IMR-90 (cell line): ENCODE results near the gene SNX30. TPM values are rescaled to one million over a fixed set of nuclear protein-coding genes. Genes with fewer than 3 reads are reported as not detected.

Experiments
- ATAC-seq: fragments of 200-7000 bp; cut with Tn5 transposase; 2 replicates; pipeline ENCODE4 v1.9.1; 2020; ENCODE audit warnings: low read depth, mild to moderate bottlenecking, moderate library complexity
- BruUV-seq: library from RNA; stranded (reverse); fragments of 400-500 nt; replicated peaks from 2 replicates; lab custom pipeline; 2021; lab: Mats Ljungman, UMichigan
- CTCF ChIA-PET: fragments of 300-600 bp; formaldehyde crosslinking; extraction: SDS; loops from one replicate; lab custom pipeline; 2021; ENCODE audit warnings: antibody characterized with exemption; lab: Yijun Ruan, JAX
- POLR2A ChIA-PET: fragments of 300-600 bp; sonication (Branson Sonifier 250); formaldehyde crosslinking; loops from one replicate; lab custom pipeline; 2022; ENCODE audit warnings: antibody characterized with exemption; ENCODE audit not compliant: unreplicated experiment; lab: Charles Lee
- DNase-seq: peaks from one replicate; pipeline ENCODE4 v3.0.0; 2013
- H2AFZ ChIP-seq: replicated peaks from 2 replicates; pipeline ENCODE3; 2013; ENCODE audit warnings: low read length, mild to moderate bottlenecking; ENCODE audit not compliant: poor library complexity
- H2AK5ac ChIP-seq: 2 replicates; pipeline ENCODE4 v1.6.1; 2013; ENCODE audit warnings: low read depth, low read length, inconsistent platforms
- H2AK9ac ChIP-seq: replicated peaks from 2 replicates; pipeline ENCODE3; 2013; ENCODE audit warnings: mild to moderate bottlenecking, low read depth, low read length, moderate library complexity; ENCODE audit not compliant: poor library complexity
- H2BK120ac ChIP-seq: 2 replicates; pipeline ENCODE4 v1.6.1; 2013; ENCODE audit warnings: low read depth, low read length, inconsistent platforms
- H2BK15ac ChIP-seq: 3 replicates; pipeline ENCODE4 v1.6.1; 2013; ENCODE audit warnings: low read depth, low read length, inconsistent platforms
- H2BK20ac ChIP-seq: 2 replicates; pipeline ENCODE4 v1.6.1; 2013; ENCODE audit warnings: low read depth, mild to moderate bottlenecking, inconsistent platforms, low read length, moderate library complexity
- H2BK5ac ChIP-seq: 2 replicates; pipeline ENCODE4 v1.6.1; 2013; ENCODE audit warnings: mild to moderate bottlenecking, low read depth, low read length, inconsistent platforms; ENCODE audit not compliant: poor library complexity, severe bottlenecking
- H3K14ac ChIP-seq: replicated peaks from 2 replicates; pipeline ENCODE4 v1.6.1; 2013; ENCODE audit warnings: low read depth, low read length, inconsistent platforms
- H3K18ac ChIP-seq: 2 replicates; pipeline ENCODE4 v1.6.1; 2013; ENCODE audit warnings: low read depth, low read length, control low read depth
- H3K23ac ChIP-seq: 2 replicates; pipeline ENCODE4 v1.6.1; 2013; ENCODE audit warnings: low read depth, low read length, inconsistent platforms
- H3K27ac ChIP-seq: 2 replicates; pipeline ENCODE4 v1.5.1; 2013; ENCODE audit warnings: mild to moderate bottlenecking, control low read depth, low read length; ENCODE audit not compliant: insufficient read depth
- H3K27me3 ChIP-seq: 2 replicates; pipeline ENCODE4 v1.6.1; 2013; ENCODE audit warnings: low read length; ENCODE audit not compliant: control insufficient read depth, insufficient read depth
- H3K36me3 ChIP-seq: 2 replicates; pipeline ENCODE4 v1.6.1; 2013; ENCODE audit warnings: low read length, mixed read lengths; ENCODE audit not compliant: control insufficient read depth, insufficient read depth
- H3K4ac ChIP-seq: 2 replicates; pipeline ENCODE4 v1.6.1; 2013; ENCODE audit warnings: low read depth, low read length, inconsistent platforms
- H3K4me1 ChIP-seq: 2 replicates; pipeline ENCODE4 v1.6.1; 2013; ENCODE audit warnings: low read length, mixed read lengths; ENCODE audit not compliant: control insufficient read depth, insufficient read depth
- H3K4me2 ChIP-seq: 2 replicates; pipeline ENCODE4 v1.6.1; 2013; ENCODE audit warnings: low read depth, mild to moderate bottlenecking, control low read depth, low read length, moderate library complexity
- H3K4me3 ChIP-seq: 2 replicates; pipeline ENCODE4 v1.5.1; 2013; ENCODE audit warnings: low read depth, mild to moderate bottlenecking, control low read depth, low read length, moderate library complexity; ENCODE audit not compliant: insufficient read depth
- H3K56ac ChIP-seq: 2 replicates; pipeline ENCODE4 v1.6.1; 2013; ENCODE audit warnings: low read length, inconsistent platforms; ENCODE audit not compliant: insufficient read depth; ENCODE audit errors: extremely low read depth
- H3K79me1 ChIP-seq, 2 experiments: 2 replicates each; pipeline ENCODE4 v1.6.1; 2013; ENCODE audit warnings: low read length in 2 of 2, inconsistent platforms in 1 of 2, low read depth in 1 of 2
- H3K9ac ChIP-seq: 2 replicates; pipeline ENCODE4 v1.6.1; 2013; ENCODE audit warnings: low read depth, low read length, control low read depth
- H3K9me1 ChIP-seq: 2 replicates; pipeline ENCODE4 v1.6.1; 2013; ENCODE audit warnings: low read length, inconsistent platforms; ENCODE audit not compliant: insufficient read depth
- H3K9me3 ChIP-seq: 2 replicates; pipeline ENCODE4 v1.6.1; 2013; ENCODE audit warnings: low read length; ENCODE audit not compliant: control insufficient read depth, insufficient read depth
- H4K20me1 ChIP-seq: 2 replicates; pipeline ENCODE4 v1.6.1; 2013; ENCODE audit warnings: low read length, inconsistent platforms; ENCODE audit not compliant: insufficient read depth
- H4K5ac ChIP-seq: 2 replicates; pipeline ENCODE4 v1.6.1; 2013; ENCODE audit warnings: mild to moderate bottlenecking, low read depth, low read length, control low read depth
- H4K8ac ChIP-seq, 2 experiments: 2 replicates each; pipeline ENCODE4 v1.6.1; 2013; ENCODE audit warnings: low read depth in 2 of 2, low read length in 2 of 2, control low read depth in 1 of 2, inconsistent platforms in 1 of 2
- H4K91ac ChIP-seq: 2 replicates; pipeline ENCODE4 v1.6.1; 2013; ENCODE audit warnings: low read depth, low read length, inconsistent platforms; ENCODE audit not compliant: insufficient read depth
- BHLHE40 ChIP-seq: fragments of 150-350 bp; IDR thresholded peaks from 2 replicates; pipeline ENCODE4 v1.6.1; 2016; ENCODE audit warnings: mild to moderate bottlenecking, low read depth, low read length
- CEBPB ChIP-seq: IDR thresholded peaks from 2 replicates; pipeline ENCODE4 v1.6.1; 2012; ENCODE audit warnings: low read depth, low read length, improper control_type of control experiment
- CHD1 ChIP-seq: IDR thresholded peaks from 2 replicates; pipeline ENCODE4 v1.6.1; 2012; ENCODE audit warnings: low read depth, low read length, improper control_type of control experiment
- FOS ChIP-seq: fragments of 150-350 bp; IDR thresholded peaks from 2 replicates; pipeline ENCODE4 v1.6.1; 2016; ENCODE audit warnings: low read depth, low read length
- MAFK ChIP-seq: IDR thresholded peaks from 2 replicates; pipeline ENCODE4 v1.6.1; 2012; ENCODE audit warnings: low read depth, low read length, improper control_type of control experiment
- MAZ ChIP-seq: IDR thresholded peaks from 2 replicates; pipeline ENCODE4 v1.6.1; 2012; ENCODE audit warnings: low read depth, mild to moderate bottlenecking, low read length, improper control_type of control experiment, moderate library complexity, borderline replicate concordance
- MXI1 ChIP-seq: IDR thresholded peaks from 2 replicates; pipeline ENCODE4 v1.6.1; 2012; ENCODE audit warnings: low read depth, mild to moderate bottlenecking, low read length, moderate library complexity, borderline replicate concordance
- NFE2L2 ChIP-seq: fragments of 150-350 bp; IDR thresholded peaks from 2 replicates; pipeline ENCODE4 v1.6.1; 2016; ENCODE audit warnings: low read depth, mild to moderate bottlenecking, low read length
- POLR2A ChIP-seq: IDR thresholded peaks from 2 replicates; pipeline ENCODE4 v1.6.1; 2012; ENCODE audit warnings: mild to moderate bottlenecking, low read depth, low read length
- RAD21 ChIP-seq: IDR thresholded peaks from 2 replicates; pipeline ENCODE4 v1.6.1; 2012; ENCODE audit warnings: low read length, improper control_type of control experiment
- RCOR1 ChIP-seq: IDR thresholded peaks from 2 replicates; pipeline ENCODE4 v1.6.1; 2012; ENCODE audit warnings: mild to moderate bottlenecking, low read length, improper control_type of control experiment; ENCODE audit not compliant: insufficient replicate concordance
- RFX5 ChIP-seq: IDR thresholded peaks from 2 replicates; pipeline ENCODE4 v1.8.0; 2012; ENCODE audit warnings: low read depth, mild to moderate bottlenecking, low read length, moderate library complexity
- SMC3 ChIP-seq: fragments of 150-350 bp; IDR thresholded peaks from 2 replicates; pipeline ENCODE4 v1.6.1; 2016; ENCODE audit warnings: low read depth, mild to moderate bottlenecking, antibody characterized with exemption, low read length, moderate library complexity
- WGBS, 2 experiments: methylation state at CpG; one replicate each; pipeline versions ENCODE4 v1.1.5 to v1.1.7; 2013; ENCODE audit warnings: missing lambda C conversion rate in 2 of 2; ENCODE audit not compliant: insufficient read length in 1 of 2; ENCODE audit errors: extremely low coverage in 2 of 2; 5-methylcytosine and 5-hydroxymethylcytosine counted together
- dilution Hi-C: fragments of 300-500 bp; cut with HindIII; formaldehyde crosslinking; loops from one replicate; pipeline ENCODE4 v1.14.3; 2018; ENCODE audit warnings: low sequenced_read_pairs; ENCODE audit not compliant: unreplicated experiment
- in situ Hi-C: fragments of 300-500 bp; cut with MboI; formaldehyde crosslinking; loops from 3 replicates; pipeline ENCODE4 v1.14.3; 2019; ENCODE audit warnings: low sequenced_read_pairs, inconsistent platforms, mixed read lengths
- intact Hi-C: fragments of 100-400 bp; cut with micrococcal nuclease; formaldehyde crosslinking; loops from 2 replicates; pipeline ENCODE4 v1.10.0; 2022
- polyA plus RNA-seq, 3 experiments: library from polyadenylated mRNA; depleted of rRNA; stranded (reverse); fragments of >200 nt; gene quantifications; 2 replicates each; pipeline ENCODE4 v1.2.3, GENCODE V29; 2012; ENCODE audit warnings: low replicate concordance in 1 of 3
- total RNA-seq: library from RNA; depleted of rRNA; stranded (reverse); fragments of >200 nt; gene quantifications from 2 replicates; pipeline ENCODE4 v1.2.3, GENCODE V29; 2012
- TF ChIP-seq, protein P1 (sequence below): fragments of 150-350 bp; IDR thresholded peaks from 2 replicates; pipeline ENCODE4 v1.6.1; 2017; ENCODE audit warnings: mild to moderate bottlenecking, antibody characterized with exemption, low read length, low read depth
- TF ChIP-seq, protein P2 (sequence below): fragments of 150-350 bp; IDR thresholded peaks from 2 replicates; pipeline ENCODE4 v1.6.1; 2016; ENCODE audit warnings: low read depth, mild to moderate bottlenecking, low read length, moderate library complexity, borderline replicate concordance
- TF ChIP-seq, protein P3 (sequence below): conservative IDR thresholded peaks from 2 replicates; pipeline ENCODE4 v1.5.1; 2012; ENCODE audit warnings: mild to moderate bottlenecking, low read depth, low read length, improper control_type of control experiment

The SNX30 gene
- total and polyA plus RNA-seq, 2 of the 4 experiments (the other 2 are of a cell fraction), result 8.0 to 18.8 TPM

DNA sequence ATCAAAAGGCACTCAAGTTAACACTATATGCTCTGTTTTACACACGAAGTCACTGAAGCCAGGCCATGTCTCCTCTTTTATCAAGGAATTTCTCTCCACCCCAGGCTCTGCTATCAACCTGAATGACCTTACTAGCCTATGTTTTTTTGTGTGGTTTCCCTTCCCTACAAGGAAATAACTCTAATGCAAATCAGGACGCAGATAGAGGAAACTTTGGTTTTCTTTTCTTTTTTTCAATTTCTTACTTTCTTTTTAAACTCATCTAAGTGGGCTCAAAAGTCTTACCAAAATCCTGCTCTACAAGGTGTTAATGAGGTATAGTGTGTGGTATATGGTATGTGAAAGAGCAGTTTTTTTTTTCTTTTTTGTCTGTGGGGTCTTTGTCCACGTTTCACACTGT, 145.6 kb downstream of the SNX30 start:
- Histone ChIP-seq H3K23ac (no peak overlapping the region), H4K8ac (no peak overlapping the region), H4K5ac (no peak overlapping the region), H3K4me3 (no peak overlapping the region), H2BK20ac (no peak overlapping the region), H3K56ac (no peak overlapping the region), H3K9me3 (no peaks in the 10 kb centered on the region), H2AK9ac (no peak overlapping the region), H3K4ac (no peak overlapping the region), H3K4me2 (no peak overlapping the region), H3K4me1 (no peaks in the 10 kb centered on the region), H3K27ac (no peak overlapping the region), H4K91ac (no peak overlapping the region), H4K20me1 (no peaks in the 10 kb centered on the region), H3K79me1 (no peaks in the 10 kb centered on the region), H3K14ac (no peak overlapping the region), H3K27me3 (peaks cover 29% of the 10 kb centered on the region), H2AFZ (no peak overlapping the region), H3K9ac (no peak overlapping the region), H3K9me1 (no peaks in the 10 kb centered on the region), H2BK120ac (no peak overlapping the region), H2BK15ac (no peak overlapping the region), H2BK5ac (no peak overlapping the region), H2AK5ac (no peak overlapping the region), H3K18ac (no peak overlapping the region), H3K36me3 (no peaks in the 10 kb centered on the region)
- no TSS peak for BruUV-seq
- intact Hi-C loops, result no loop called here
- ATAC-seq, result no peak
- ChIA-PET CTCF (no interaction called here), POLR2A (no interaction called here)
- TF ChIP-seq SMC3 (no peak), BHLHE40 (no peak), RFX5 (no peak), RCOR1 (no peak), MXI1 (no peak), RAD21 (no peak), CEBPB (no peak), POLR2A (no peak), MAFK (no peak), NFE2L2 (no peak), FOS (no peak), CHD1 (no peak), MAZ (no peak)
- TF ChIP-seq, protein P1, sequence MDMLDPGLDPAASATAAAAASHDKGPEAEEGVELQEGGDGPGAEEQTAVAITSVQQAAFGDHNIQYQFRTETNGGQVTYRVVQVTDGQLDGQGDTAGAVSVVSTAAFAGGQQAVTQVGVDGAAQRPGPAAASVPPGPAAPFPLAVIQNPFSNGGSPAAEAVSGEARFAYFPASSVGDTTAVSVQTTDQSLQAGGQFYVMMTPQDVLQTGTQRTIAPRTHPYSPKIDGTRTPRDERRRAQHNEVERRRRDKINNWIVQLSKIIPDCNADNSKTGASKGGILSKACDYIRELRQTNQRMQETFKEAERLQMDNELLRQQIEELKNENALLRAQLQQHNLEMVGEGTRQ, result no peak
- TF ChIP-seq, protein P2, sequence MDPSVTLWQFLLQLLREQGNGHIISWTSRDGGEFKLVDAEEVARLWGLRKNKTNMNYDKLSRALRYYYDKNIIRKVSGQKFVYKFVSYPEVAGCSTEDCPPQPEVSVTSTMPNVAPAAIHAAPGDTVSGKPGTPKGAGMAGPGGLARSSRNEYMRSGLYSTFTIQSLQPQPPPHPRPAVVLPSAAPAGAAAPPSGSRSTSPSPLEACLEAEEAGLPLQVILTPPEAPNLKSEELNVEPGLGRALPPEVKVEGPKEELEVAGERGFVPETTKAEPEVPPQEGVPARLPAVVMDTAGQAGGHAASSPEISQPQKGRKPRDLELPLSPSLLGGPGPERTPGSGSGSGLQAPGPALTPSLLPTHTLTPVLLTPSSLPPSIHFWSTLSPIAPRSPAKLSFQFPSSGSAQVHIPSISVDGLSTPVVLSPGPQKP, result no peak
- TF ChIP-seq, protein P3, sequence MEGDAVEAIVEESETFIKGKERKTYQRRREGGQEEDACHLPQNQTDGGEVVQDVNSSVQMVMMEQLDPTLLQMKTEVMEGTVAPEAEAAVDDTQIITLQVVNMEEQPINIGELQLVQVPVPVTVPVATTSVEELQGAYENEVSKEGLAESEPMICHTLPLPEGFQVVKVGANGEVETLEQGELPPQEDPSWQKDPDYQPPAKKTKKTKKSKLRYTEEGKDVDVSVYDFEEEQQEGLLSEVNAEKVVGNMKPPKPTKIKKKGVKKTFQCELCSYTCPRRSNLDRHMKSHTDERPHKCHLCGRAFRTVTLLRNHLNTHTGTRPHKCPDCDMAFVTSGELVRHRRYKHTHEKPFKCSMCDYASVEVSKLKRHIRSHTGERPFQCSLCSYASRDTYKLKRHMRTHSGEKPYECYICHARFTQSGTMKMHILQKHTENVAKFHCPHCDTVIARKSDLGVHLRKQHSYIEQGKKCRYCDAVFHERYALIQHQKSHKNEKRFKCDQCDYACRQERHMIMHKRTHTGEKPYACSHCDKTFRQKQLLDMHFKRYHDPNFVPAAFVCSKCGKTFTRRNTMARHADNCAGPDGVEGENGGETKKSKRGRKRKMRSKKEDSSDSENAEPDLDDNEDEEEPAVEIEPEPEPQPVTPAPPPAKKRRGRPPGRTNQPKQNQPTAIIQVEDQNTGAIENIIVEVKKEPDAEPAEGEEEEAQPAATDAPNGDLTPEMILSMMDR, result no peak
- dilution Hi-C loops, result no loop called here
- no peak for DNase-seq
- in situ Hi-C loops, result no loop called here
- 17% methylated on average over 1 of the region's 3 CpGs; no CpG with 5 or more reads in 1 of the 2 experiments for WGBS, 2 experiments
